CD4-positive, alpha-beta memory T cell (primary cell): ENCODE measurements around the gene KPNA4. TPM values are rescaled to one million over a fixed set of nuclear protein-coding genes. Genes with fewer than 3 reads are reported as not detected.

Experiments used
- CTCF ChIA-PET: fragments of 350-600 bp; sonication (Branson Sonifier 250); formaldehyde crosslinking; loops from one replicate; lab custom pipeline; 2021; ENCODE audit warnings: inconsistent platforms; ENCODE audit not compliant: partially characterized antibody; lab: Charles Lee
- POLR2A ChIA-PET: fragments of 350-600 bp; sonication (Branson Sonifier 250); formaldehyde crosslinking; loops from one replicate; lab custom pipeline; 2021; ENCODE audit not compliant: partially characterized antibody; lab: Charles Lee
- DNase-seq, 5 donors: peaks; one replicate each; pipeline versions ENCODE4 v3.0.0 to v3.0.0-alpha.2; 2020 to 2022; ENCODE audit warnings: mixed read lengths in 1 of 5
- H3K27ac ChIP-seq: one replicate; pipeline ENCODE4 v1.7.0; 2013; ENCODE audit warnings: low read depth, low read length
- H3K27me3 ChIP-seq: 2 replicates; pipeline ENCODE4 v1.7.0; 2013; ENCODE audit warnings: mild to moderate bottlenecking, low read length, moderate library complexity; ENCODE audit not compliant: insufficient read depth
- H3K36me3 ChIP-seq: 2 replicates; pipeline ENCODE4 v1.7.0; 2013; ENCODE audit warnings: mild to moderate bottlenecking, low read length, moderate library complexity; ENCODE audit not compliant: insufficient read depth
- H3K4me1 ChIP-seq: 2 replicates; pipeline ENCODE4 v1.7.0; 2013; ENCODE audit warnings: mild to moderate bottlenecking, low read length, moderate library complexity; ENCODE audit not compliant: insufficient read depth
- H3K4me3 ChIP-seq, 2 donors: one replicate each; pipeline ENCODE4 v1.7.0; 2013; ENCODE audit warnings: low read length in 2 of 2, mild to moderate bottlenecking in 1 of 2
- H3K9me3 ChIP-seq, 2 donors: one replicate each; pipeline ENCODE4 v1.7.0; 2013; ENCODE audit warnings: low read length in 2 of 2, control low read depth in 1 of 2; ENCODE audit not compliant: control insufficient read depth in 1 of 2
- H3K27ac Mint-ChIP-seq, 7 donors: one replicate each; pipeline ENCODE4 v1.8.0; 2020 to 2021; ENCODE audit warnings: mixed read lengths in 7 of 7, mild to moderate bottlenecking in 6 of 7, inconsistent platforms in 3 of 7, moderate library complexity in 3 of 7
- H3K27me3 Mint-ChIP-seq, 2 donors: one replicate each; pipeline ENCODE4 v1.8.0; 2020 to 2021; ENCODE audit warnings: mixed read lengths in 2 of 2
- H3K36me3 Mint-ChIP-seq, 2 donors: one replicate each; pipeline ENCODE4 v1.8.0; 2020 to 2021; ENCODE audit warnings: mixed read lengths in 2 of 2, inconsistent platforms in 1 of 2, mild to moderate bottlenecking in 1 of 2
- H3K4me1 Mint-ChIP-seq, 4 donors: one replicate each; pipeline ENCODE4 v1.8.0; 2020 to 2021; ENCODE audit warnings: mixed read lengths in 4 of 4, mild to moderate bottlenecking in 1 of 4
- H3K4me3 Mint-ChIP-seq, 8 donors: one replicate each; pipeline ENCODE4 v1.8.0; 2020 to 2021; ENCODE audit warnings: mixed read lengths in 8 of 8, mild to moderate bottlenecking in 7 of 8, moderate library complexity in 6 of 8, inconsistent platforms in 3 of 8
- H3K9me3 Mint-ChIP-seq, 8 donors: one replicate each; pipeline ENCODE4 v1.8.0; 2020 to 2021; ENCODE audit warnings: mixed read lengths in 8 of 8, mild to moderate bottlenecking in 5 of 8, inconsistent platforms in 3 of 8, moderate library complexity in 1 of 8
- intact Hi-C: fragments of 100-400 bp; cut with micrococcal nuclease; formaldehyde crosslinking; loops from one replicate; pipeline ENCODE4 v1.15.1; 2023
- polyA plus RNA-seq, 2 donors: library from polyadenylated mRNA; unstranded; fragments of 300-500 nt; fragmentation: Illumina TruSeq; gene quantifications; one replicate each; pipeline ENCODE4 v1.2.3, GENCODE V29; 2021
- total RNA-seq, 2 experiments: library from RNA; stranded (reverse); gene quantifications; one replicate each; pipeline ENCODE4 v1.2.3, GENCODE V29; 2021

KPNA4 gene
- total and polyA plus RNA-seq, 4 experiments from 2014 or later: 8.9 to 50.1 (median 28.3) TPM

DNA sequence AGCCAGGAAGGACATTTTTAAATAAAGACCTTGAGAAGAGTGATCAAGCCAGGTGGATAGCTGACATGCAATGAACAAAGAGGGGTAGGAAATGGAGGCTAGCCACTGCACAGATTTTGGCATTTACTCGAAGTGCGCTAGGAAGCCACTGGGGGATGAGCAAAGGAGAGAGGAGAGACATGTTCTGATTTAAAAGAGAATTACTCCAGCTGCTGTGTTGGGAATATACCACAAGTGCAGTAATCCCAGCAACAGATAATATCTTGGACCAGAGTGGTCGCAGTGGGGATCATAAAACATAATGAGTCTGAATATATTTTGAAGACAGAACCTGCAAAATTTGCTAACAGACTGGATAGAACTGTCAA, 19.9 kb downstream of the KPNA4 start:
- peaks cover 0 to 4% (median 0%) of the 10 kb centered on the region in 8 donors for H3K9me3 Mint-ChIP-seq
- H3K27me3 Mint-ChIP-seq: no peaks in the 10 kb centered on the region
- no peak overlapping the region for H3K27ac ChIP-seq
- H3K27ac Mint-ChIP-seq: peak overlapping the region in 2 of 7 donors; percentile 5 to 11
- intact Hi-C loops: loop anchor here (2.0 kb wide), 1 partner anchor 13 kb away; no protein-coding TSS in a partner anchor
- peaks cover 59 to 91% (median 76%) of the 10 kb centered on the region in 4 donors for H3K4me1 Mint-ChIP-seq
- H3K36me3 Mint-ChIP-seq: peaks cover 4 to 16% of the 10 kb centered on the region in 2 donors
- peaks cover 60% of the 10 kb centered on the region for H3K4me1 ChIP-seq
- peak overlapping the region in 5 of 8 donors; percentile 0 to 34 (median 23) for H3K4me3 Mint-ChIP-seq
- H3K36me3 ChIP-seq: no peaks in the 10 kb centered on the region
- CTCF ChIA-PET: no interaction called here
- no peak overlapping the region for H3K4me3 ChIP-seq
- no peak for DNase-seq
- POLR2A ChIA-PET: no interaction called here
- H3K27me3 ChIP-seq: no peaks in the 10 kb centered on the region
- H3K9me3 ChIP-seq: no peaks in the 10 kb centered on the region

DNA sequence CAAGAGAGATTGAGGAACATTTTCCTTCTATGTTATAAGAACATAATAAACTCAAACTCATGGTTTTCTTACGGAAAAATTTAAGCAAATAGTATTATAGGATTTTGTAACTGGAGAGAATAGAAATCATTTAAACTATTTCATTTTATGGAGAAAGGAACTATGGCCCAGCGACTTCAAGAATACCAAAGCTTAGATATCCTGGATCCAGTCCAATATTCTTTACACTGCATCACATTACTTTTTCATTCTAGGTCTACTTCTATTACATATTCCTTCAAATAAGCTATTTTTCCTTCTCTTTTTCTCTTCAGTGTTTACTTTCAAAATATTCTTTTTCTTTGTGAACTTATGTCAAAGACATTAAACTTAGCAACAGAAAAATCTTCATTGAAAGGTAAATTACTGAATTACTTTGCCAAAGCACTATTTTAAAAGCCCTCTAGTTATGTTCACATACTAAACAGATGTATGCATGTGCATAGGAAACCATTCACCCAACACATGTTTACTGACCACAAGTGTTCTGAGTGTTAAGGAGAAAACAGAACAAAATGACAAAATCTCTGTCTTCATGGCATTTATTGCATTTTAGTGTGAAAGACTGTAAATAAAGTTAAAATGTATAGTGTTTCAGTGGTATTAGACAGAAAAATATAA, 20.4 kb downstream of the KPNA4 start:
- H3K27ac Mint-ChIP-seq: peak overlapping the region in 3 of 7 donors; percentile 5 to 61 (median 11)
- ChIA-PET POLR2A (no interaction called here), CTCF (interaction anchor here (0.6 kb wide), 1 partner anchor 26 kb away, joined by 6 read pairs; no protein-coding TSS in a partner anchor)
- peaks cover 4 to 14% of the 10 kb centered on the region in 2 donors for H3K36me3 Mint-ChIP-seq
- peaks cover 57 to 92% (median 76%) of the 10 kb centered on the region in 4 donors for H3K4me1 Mint-ChIP-seq
- Histone ChIP-seq H3K27ac (no peak overlapping the region), H3K9me3 (no peaks in the 10 kb centered on the region), H3K36me3 (no peaks in the 10 kb centered on the region), H3K4me3 (no peak overlapping the region), H3K27me3 (no peaks in the 10 kb centered on the region), H3K4me1 (peaks cover 65% of the 10 kb centered on the region)
- no peak for DNase-seq
- H3K27me3 Mint-ChIP-seq: no peaks in the 10 kb centered on the region
- intact Hi-C loops: loop anchor here (2.0 kb wide), 1 partner anchor 14 kb away; no protein-coding TSS in a partner anchor
- H3K9me3 Mint-ChIP-seq: peaks cover 0 to 4% (median 0%) of the 10 kb centered on the region in 8 donors
- peak overlapping the region in 5 of 8 donors; percentile 0 to 34 (median 23) for H3K4me3 Mint-ChIP-seq

DNA sequence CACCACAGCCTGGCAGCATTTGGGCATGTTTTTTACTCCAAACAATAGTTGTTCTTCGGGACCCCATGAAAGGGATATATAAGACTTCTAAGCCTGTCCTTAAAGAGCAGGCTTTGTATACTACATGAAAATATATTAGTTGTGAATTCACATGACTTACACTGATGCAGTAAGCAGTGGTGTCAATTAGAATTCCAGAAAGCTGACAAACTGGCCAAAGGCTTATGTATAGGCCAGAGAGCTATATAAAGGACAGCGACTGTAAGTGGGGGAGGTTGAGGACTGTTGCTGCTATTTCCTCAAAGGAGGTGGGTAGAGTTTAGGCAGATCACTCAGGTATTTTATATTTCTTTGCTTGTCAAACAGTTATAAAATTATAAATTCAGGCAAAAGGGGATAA, 24.8 kb downstream of the KPNA4 start:
- no peaks in the 10 kb centered on the region for H3K27me3 ChIP-seq
- ChIA-PET CTCF (no interaction called here), POLR2A (no interaction called here)
- Mint-ChIP-seq H3K9me3 (peaks cover 0 to 2% (median 0%) of the 10 kb centered on the region in 8 donors), H3K4me1 (peaks cover 45 to 69% (median 56%) of the 10 kb centered on the region in 4 donors), H3K27ac (peak overlapping the region in 3 of 7 donors; percentile 4 to 24 (median 15)), H3K27me3 (no peaks in the 10 kb centered on the region), H3K36me3 (peaks cover 0 to 4% of the 10 kb centered on the region in 2 donors), H3K4me3 (no peak overlapping the region)
- H3K27ac ChIP-seq: no peak overlapping the region
- H3K4me3 ChIP-seq: no peak overlapping the region
- H3K4me1 ChIP-seq: peaks cover 62% of the 10 kb centered on the region
- H3K9me3 ChIP-seq: no peaks in the 10 kb centered on the region
- no peaks in the 10 kb centered on the region for H3K36me3 ChIP-seq
- no peak for DNase-seq
- intact Hi-C loops: no loop called here

DNA sequence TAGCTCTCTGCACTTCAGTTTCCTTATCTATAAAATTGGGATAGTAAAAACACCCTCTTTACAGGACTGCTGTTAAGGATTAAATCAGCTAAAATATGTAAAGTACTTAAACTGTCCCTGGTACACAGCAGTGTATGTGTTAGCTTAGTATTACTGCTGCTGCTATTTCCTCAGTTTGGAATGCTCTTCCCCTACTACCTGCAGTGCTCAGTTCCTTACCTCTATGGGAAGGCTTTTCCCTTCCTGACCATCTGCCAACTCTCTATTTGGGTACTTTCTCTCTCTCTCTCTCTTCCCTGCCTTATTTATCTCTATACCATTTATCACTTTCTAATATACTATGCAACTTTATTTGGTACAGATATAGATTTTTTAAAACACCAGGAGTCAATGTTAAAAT, 26.5 kb downstream of the KPNA4 start:
- Histone ChIP-seq H3K36me3 (no peaks in the 10 kb centered on the region), H3K4me1 (peaks cover 50% of the 10 kb centered on the region), H3K27me3 (no peaks in the 10 kb centered on the region), H3K4me3 (no peak overlapping the region), H3K27ac (no peak overlapping the region), H3K9me3 (no peaks in the 10 kb centered on the region)
- intact Hi-C loops: no loop called here
- no peak for DNase-seq
- peaks cover 4 to 6% of the 10 kb centered on the region in 2 donors for H3K36me3 Mint-ChIP-seq
- POLR2A ChIA-PET: interaction anchor here (1.4 kb wide), 1 partner anchor 24 kb away, joined by 3 read pairs; no protein-coding TSS in a partner anchor
- H3K27ac Mint-ChIP-seq: peak overlapping the region in 4 of 7 donors; percentile 2 to 92 (median 64)
- CTCF ChIA-PET: no interaction called here
- peaks cover 32 to 52% (median 42%) of the 10 kb centered on the region in 4 donors for H3K4me1 Mint-ChIP-seq
- peaks cover 0 to 2% (median 0%) of the 10 kb centered on the region in 8 donors for H3K9me3 Mint-ChIP-seq
- H3K27me3 Mint-ChIP-seq: no peaks in the 10 kb centered on the region
- H3K4me3 Mint-ChIP-seq: no peak overlapping the region

DNA sequence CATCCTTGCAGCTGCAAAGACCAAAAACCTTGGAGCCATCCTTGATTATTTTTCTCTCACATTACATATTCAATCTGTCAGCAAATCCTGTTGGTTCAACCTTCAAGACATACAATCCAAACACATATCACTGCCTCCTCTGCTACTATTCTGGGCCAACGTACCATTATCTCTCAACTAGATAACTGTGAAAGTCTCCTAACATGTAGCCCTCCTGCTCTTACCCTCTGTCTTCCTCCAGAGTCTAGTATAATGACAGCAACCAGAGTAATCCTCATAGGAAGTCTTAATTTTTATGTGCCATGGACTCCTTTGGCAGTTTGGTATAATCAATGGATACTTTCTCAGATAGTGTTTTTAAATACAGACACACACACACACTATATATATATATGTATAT, 27.6 kb downstream of the KPNA4 start:
- Histone ChIP-seq H3K27ac (no peak overlapping the region), H3K4me1 (peaks cover 43% of the 10 kb centered on the region), H3K27me3 (no peaks in the 10 kb centered on the region), H3K4me3 (no peak overlapping the region), H3K9me3 (no peaks in the 10 kb centered on the region), H3K36me3 (peaks cover 2% of the 10 kb centered on the region)
- Mint-ChIP-seq H3K36me3 (peaks cover 4 to 11% of the 10 kb centered on the region in 2 donors), H3K4me1 (peaks cover 26 to 42% (median 35%) of the 10 kb centered on the region in 4 donors), H3K27me3 (no peaks in the 10 kb centered on the region), H3K9me3 (peaks cover 0 to 2% (median 0%) of the 10 kb centered on the region in 8 donors), H3K4me3 (no peak overlapping the region), H3K27ac (peak overlapping the region in 3 of 7 donors; percentile 15 to 80 (median 26))
- CTCF ChIA-PET: no interaction called here
- POLR2A ChIA-PET: interaction anchor here (1.4 kb wide), 1 partner anchor 25 kb away, joined by 3 read pairs; no protein-coding TSS in a partner anchor
- DNase-seq: no peak
- intact Hi-C loops: no loop called here

DNA sequence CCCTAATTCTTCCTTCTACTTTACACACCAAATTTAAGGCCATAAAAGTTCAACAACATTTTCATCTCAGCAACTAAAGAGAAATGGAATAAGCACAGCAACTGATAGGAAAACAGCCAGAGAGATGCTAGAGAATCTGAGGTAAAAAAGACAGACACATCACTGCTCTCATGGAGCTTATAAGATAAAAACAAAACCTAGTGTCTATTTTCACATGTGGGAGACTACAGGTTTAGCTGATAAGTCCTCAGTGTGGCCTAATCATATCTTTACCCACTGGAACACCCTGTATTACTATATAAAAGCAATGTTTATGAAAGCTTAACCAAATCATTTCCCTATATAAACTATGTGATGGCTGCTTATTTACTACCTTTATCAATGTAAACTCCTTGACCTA, 33.0 kb downstream of the KPNA4 start:
- peak overlapping the region in 1 of 7 donors; percentile 5 for H3K27ac Mint-ChIP-seq
- H3K27me3 Mint-ChIP-seq: no peaks in the 10 kb centered on the region
- Histone ChIP-seq H3K27ac (no peak overlapping the region), H3K4me3 (no peak overlapping the region), H3K27me3 (no peaks in the 10 kb centered on the region), H3K9me3 (no peaks in the 10 kb centered on the region), H3K4me1 (peaks cover 3% of the 10 kb centered on the region), H3K36me3 (peaks cover 27% of the 10 kb centered on the region)
- POLR2A ChIA-PET: no interaction called here
- no peaks in the 10 kb centered on the region for H3K9me3 Mint-ChIP-seq
- no peak overlapping the region for H3K4me3 Mint-ChIP-seq
- peaks cover 17 to 41% of the 10 kb centered on the region in 2 donors for H3K36me3 Mint-ChIP-seq
- CTCF ChIA-PET: no interaction called here
- intact Hi-C loops: no loop called here
- peaks cover 0 to 8% (median 3%) of the 10 kb centered on the region in 4 donors for H3K4me1 Mint-ChIP-seq
- DNase-seq: no peak

DNA sequence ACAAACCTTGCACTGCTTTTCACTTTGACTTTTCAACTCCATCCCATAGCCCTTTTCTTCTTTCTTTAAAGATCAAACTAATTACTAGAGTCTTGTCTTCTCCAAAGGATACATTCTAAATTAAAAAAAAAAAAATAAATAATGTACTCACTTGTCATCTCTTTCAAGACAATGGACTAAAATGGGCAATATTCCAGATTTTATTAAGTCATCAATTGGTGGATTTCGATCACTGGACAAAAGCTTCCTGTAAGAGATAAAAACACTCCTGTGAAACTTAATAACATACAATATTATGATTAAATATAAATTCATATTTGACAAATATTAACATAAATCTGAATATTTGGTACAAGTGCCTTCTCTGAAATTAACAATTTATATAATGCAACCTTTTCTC, 34.1 kb downstream of the KPNA4 start:
- peaks cover 25 to 50% of the 10 kb centered on the region in 2 donors for H3K36me3 Mint-ChIP-seq
- Histone ChIP-seq H3K4me3 (no peak overlapping the region), H3K4me1 (no peaks in the 10 kb centered on the region), H3K27ac (no peak overlapping the region), H3K27me3 (no peaks in the 10 kb centered on the region), H3K9me3 (no peaks in the 10 kb centered on the region), H3K36me3 (peaks cover 37% of the 10 kb centered on the region)
- intact Hi-C loops: no loop called here
- H3K9me3 Mint-ChIP-seq: no peaks in the 10 kb centered on the region
- no peak for DNase-seq
- ChIA-PET POLR2A (no interaction called here), CTCF (no interaction called here)
- no peak overlapping the region for H3K4me3 Mint-ChIP-seq
- no peaks in the 10 kb centered on the region for H3K27me3 Mint-ChIP-seq
- peaks cover 0 to 6% (median 2%) of the 10 kb centered on the region in 4 donors for H3K4me1 Mint-ChIP-seq
- peak overlapping the region in 3 of 7 donors; percentile 19 to 64 (median 35) for H3K27ac Mint-ChIP-seq
